ENCODE results near the gene C14orf132. TPM values are rescaled to one million over a fixed set of nuclear protein-coding genes. Genes with fewer than 3 reads are reported as not detected.

C14orf132 gene
- total RNA-seq, 1 donor from 2014 or later, result 44.8 TPM

- no peak for TF ChIP-seq CTCF (IDR thresholded peaks at IDR 0.05)
- no peak overlapping the region for H3K27ac ChIP-seq
- no peaks in the 10 kb centered on the region for H3K27me3 ChIP-seq (ENCODE audit: low read depth)
- DNase-seq (peak; percentile 34), ATAC-seq (no peak)
- peaks cover 6% of the 10 kb centered on the region for H3K4me1 ChIP-seq
- H3K9me3 ChIP-seq, result no peaks in the 10 kb centered on the region
- intact Hi-C loops (cut with DNase I), result no loop called here
- no peak overlapping the region for H3K4me3 ChIP-seq
- no peaks in the 10 kb centered on the region for H3K36me3 ChIP-seq
Observed at GRCh38 chr14:96078625-96079016, 39.5 kb downstream of the C14orf132 start.

- no peak overlapping the region for H3K27ac ChIP-seq
- intact Hi-C loops (cut with DNase I), result no loop called here
- peak; percentile 10 for DNase-seq
Observed at GRCh38 chr14:96079066-96079465, 39.9 kb downstream of the C14orf132 start.

GRCh38 chr14:96080571-96080970 lies 41.4 kb downstream of the C14orf132 start:
- intact Hi-C loops (cut with DNase I), result no loop called here

More at GRCh38 chr14:96079066-96079465, 39.9 kb downstream of the C14orf132 start:
- Histone ChIP-seq H3K4me1 (peaks cover 8% of the 10 kb centered on the region), H3K4me3 (no peak overlapping the region), H3K9me3 (no peaks in the 10 kb centered on the region), H3K36me3 (no peaks in the 10 kb centered on the region), H3K27me3 (ENCODE audit: low read depth) (no peaks in the 10 kb centered on the region)
- no peak for ATAC-seq
- no peak for TF ChIP-seq CTCF (IDR thresholded peaks at IDR 0.05)

GRCh38 chr14:96081224-96081623 lies 42.1 kb downstream of the C14orf132 start:
- TF ChIP-seq CTCF (IDR thresholded peaks at IDR 0.05), result no peak
- no peak for ATAC-seq
- H3K27ac ChIP-seq, result no peak overlapping the region
- H3K36me3 ChIP-seq, result peaks cover under 1% of the 10 kb centered on the region
- H3K27me3 ChIP-seq (ENCODE audit: low read depth), result no peaks in the 10 kb centered on the region
- H3K9me3 ChIP-seq, result no peaks in the 10 kb centered on the region
- no peak for DNase-seq
- H3K4me3 ChIP-seq, result no peak overlapping the region
- H3K4me1 ChIP-seq, result peaks cover 8% of the 10 kb centered on the region
- intact Hi-C loops (cut with DNase I), result no loop called here

More at GRCh38 chr14:96080571-96080970, 41.4 kb downstream of the C14orf132 start:
- H3K27me3 ChIP-seq (ENCODE audit: low read depth), result no peaks in the 10 kb centered on the region
- peaks cover 8% of the 10 kb centered on the region for H3K4me1 ChIP-seq
- H3K9me3 ChIP-seq, result no peaks in the 10 kb centered on the region
- no peak overlapping the region for H3K4me3 ChIP-seq
- no peak for TF ChIP-seq CTCF (IDR thresholded peaks at IDR 0.05)
- H3K27ac ChIP-seq, result no peak overlapping the region
- ATAC-seq (no peak), DNase-seq (peak; percentile 4)
- no peaks in the 10 kb centered on the region for H3K36me3 ChIP-seq

GRCh38 chr14:96081767-96082400 lies 42.7 kb downstream of the C14orf132 start:
- Histone ChIP-seq H3K4me3 (no peak overlapping the region), H3K27me3 (ENCODE audit: low read depth) (no peaks in the 10 kb centered on the region), H3K4me1 (peaks cover 8% of the 10 kb centered on the region), H3K9me3 (no peaks in the 10 kb centered on the region), H3K36me3 (peaks cover 7% of the 10 kb centered on the region), H3K27ac (no peak overlapping the region)
- intact Hi-C loops (cut with DNase I), result no loop called here
- DNase-seq (peak; percentile 4), ATAC-seq (no peak)
- TF ChIP-seq CTCF (IDR thresholded peaks at IDR 0.05), result no peak

All from lower lobe of right lung (tissue), 2 donors.